Astrocyte of the cerebellum (primary cell): ENCODE data around the gene ABCD2.
"Not testable (repeated sequence)": the region's sequence is repeated elsewhere in the genome, so short reads cannot be mapped to it uniquely, and the experiment has no call there.

Experiments used
- DNase-seq: peaks from one replicate; pipeline ENCODE4 v3.0.0-alpha.2; 2011; ENCODE audit warnings: low read depth
- H3K4me3 ChIP-seq: 2 replicates; pipeline ENCODE4 v1.5.1; 2011; ENCODE audit warnings: mild to moderate bottlenecking, low read depth, low read length, moderate library complexity
- CTCF ChIP-seq: IDR thresholded peaks from 2 replicates; pipeline ENCODE4 v1.5.1; 2012; ENCODE audit warnings: low read length, low read depth, moderate library complexity, mild to moderate bottlenecking; ENCODE audit errors: missing control alignments
- in situ Hi-C: cut with HindIII; loops from 2 replicates; pipeline ENCODE4 v1.10.0; 2017; ENCODE audit warnings: low sequenced_read_pairs

The ABCD2 gene

GRCh38 chr12:39606712-39607423 lies 12.7 kb downstream of the ABCD2 start:
- in situ Hi-C loops = no loop called here
- no peak for DNase-seq
- no peak for TF ChIP-seq CTCF
- no peak overlapping the region for H3K4me3 ChIP-seq

DNA sequence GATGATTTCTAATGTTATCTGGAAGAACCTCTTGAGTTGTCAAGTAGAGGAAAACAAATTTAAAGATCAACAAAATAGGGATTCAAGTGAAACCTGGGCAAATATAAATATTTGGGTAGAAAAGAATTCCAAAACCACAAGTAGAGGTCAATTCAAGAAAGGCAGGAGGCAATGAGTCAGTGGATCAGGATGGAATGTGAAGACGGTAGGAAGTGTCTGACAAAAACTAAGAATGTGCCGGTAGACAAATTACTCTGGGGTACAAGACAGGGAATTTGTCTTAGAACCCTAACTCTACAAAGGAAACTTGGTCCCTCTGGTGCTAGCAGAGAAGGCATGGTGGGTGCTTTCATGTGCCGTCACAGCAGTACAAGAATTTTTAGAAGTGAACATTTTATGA lies 13.6 kb downstream of the ABCD2 start:
- TF ChIP-seq CTCF = no peak
- H3K4me3 ChIP-seq = no peak overlapping the region
- peak; percentile 65 for DNase-seq
- in situ Hi-C loops = no loop called here

- TF ChIP-seq CTCF = no peak
- in situ Hi-C loops = no loop called here
- H3K4me3 ChIP-seq = no peak overlapping the region
- DNase-seq = peak; percentile 80
Measured at GRCh38 chr12:39605501-39605900, 14.1 kb downstream of the ABCD2 start.

- TF ChIP-seq CTCF = no peak
- no peak for DNase-seq
- in situ Hi-C loops = no loop called here
Measured at GRCh38 chr12:39603065-39603464, 16.5 kb downstream of the ABCD2 start.

DNA sequence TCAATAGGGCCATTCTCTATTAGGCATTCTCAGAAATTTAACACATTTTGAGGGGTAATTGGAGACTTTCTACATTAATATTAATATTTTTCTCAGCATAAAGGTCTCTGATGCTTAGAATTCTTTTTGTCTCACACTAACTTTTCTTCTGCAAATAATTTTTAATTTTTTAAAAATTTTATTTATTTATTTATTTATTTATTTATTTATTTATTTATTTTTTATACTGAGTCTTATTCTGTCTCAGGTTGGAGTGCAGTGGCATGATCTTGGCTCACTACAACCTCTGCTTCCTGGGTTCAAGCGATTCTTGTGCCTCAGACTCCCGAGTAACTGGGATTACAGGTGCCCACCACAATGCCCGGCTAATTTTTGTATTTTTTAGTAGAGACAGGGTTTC lies 17.7 kb downstream of the ABCD2 start:
- in situ Hi-C loops, DNase-seq, H3K4me3 ChIP-seq: not testable (repeated sequence)

More at GRCh38 chr12:39603065-39603464, 16.5 kb downstream of the ABCD2 start:
- no peak overlapping the region for H3K4me3 ChIP-seq

GRCh38 chr12:39595928-39596327 lies 23.7 kb downstream of the ABCD2 start:
- in situ Hi-C loops = no loop called here
- no peak overlapping the region for H3K4me3 ChIP-seq
- TF ChIP-seq CTCF = no peak
- no peak for DNase-seq

DNA sequence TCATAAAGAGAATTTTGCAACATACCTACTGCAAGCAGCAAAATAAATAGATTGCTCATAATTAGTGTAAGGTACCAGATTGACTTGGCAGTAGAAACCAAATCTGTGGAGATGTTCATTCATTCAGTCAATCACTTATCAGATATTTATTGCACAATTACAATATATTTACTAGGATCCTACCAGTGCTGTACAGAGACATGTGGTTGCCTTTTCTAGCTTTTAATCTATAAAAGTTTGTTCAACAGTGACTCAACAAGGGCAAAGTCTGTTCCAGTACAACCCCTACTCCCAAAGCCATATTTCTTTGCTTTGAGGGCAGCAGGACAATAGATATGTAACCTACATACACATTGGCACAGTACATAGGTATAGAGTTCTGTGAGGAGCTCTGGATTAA lies 27.3 kb downstream of the ABCD2 start:
- DNase-seq = no peak
- no peak overlapping the region for H3K4me3 ChIP-seq
- in situ Hi-C loops = no loop called here
- no peak for TF ChIP-seq CTCF
